NCI-H128 (cell line): Measurements from ENCODE around the gene PNMA8A.

Source experiments
- DNase-seq: peaks from one replicate; lab custom pipeline; 2025; ENCODE audit not compliant: unreplicated experiment; lab: John Stamatoyannopoulos, UW

PNMA8A gene

DNA sequence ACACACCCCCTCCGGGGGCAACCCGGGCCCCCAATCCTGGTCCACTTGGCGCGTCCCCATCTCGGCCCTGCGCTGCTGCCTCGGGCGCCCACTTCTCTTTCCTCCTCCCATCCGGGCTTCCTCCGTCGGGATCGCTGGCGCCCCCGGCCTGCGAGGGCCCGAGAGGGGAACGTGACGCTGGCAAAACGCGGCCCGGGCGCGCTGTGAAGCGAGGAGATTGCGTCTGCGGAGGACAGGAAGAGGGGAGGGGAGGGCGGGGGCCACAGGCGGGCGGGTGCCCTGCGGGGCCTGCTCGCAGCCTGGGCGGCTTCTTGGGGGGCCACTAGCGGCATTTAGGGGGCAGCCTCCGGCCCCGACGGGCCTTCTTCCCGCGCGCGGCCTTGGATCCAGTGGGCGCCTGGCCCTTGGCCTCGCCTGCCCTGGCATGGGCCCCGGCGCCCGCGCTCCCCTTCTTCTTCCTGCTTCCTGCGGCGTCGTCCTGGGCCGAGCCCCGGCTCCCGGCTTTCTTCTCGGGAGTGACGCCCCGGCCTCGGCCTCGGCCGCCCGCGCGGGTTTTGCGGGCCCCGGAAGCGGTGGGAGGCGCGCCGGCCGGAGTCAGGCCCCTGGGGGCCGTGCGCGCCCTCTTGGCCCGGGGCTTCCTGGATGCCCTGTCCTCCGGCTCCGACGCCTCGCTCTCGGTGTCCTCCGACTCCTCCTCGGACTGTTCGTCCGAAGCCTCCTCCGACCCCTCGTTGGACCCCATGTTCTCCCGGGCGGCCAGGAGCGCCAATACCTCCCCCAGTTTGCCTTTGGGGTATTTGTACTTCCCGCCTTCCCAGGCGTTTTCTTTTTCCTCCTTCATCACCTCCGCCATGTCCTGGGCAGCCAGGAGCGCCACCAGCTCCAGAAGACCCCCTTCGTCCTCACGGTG lies 22.1 kb upstream of the PNMA8A start:
- DNase-seq = no peak

- DNase-seq = no peak
Measured at GRCh38 chr19:46492841-46493235, 21.5 kb upstream of the PNMA8A start.

DNA sequence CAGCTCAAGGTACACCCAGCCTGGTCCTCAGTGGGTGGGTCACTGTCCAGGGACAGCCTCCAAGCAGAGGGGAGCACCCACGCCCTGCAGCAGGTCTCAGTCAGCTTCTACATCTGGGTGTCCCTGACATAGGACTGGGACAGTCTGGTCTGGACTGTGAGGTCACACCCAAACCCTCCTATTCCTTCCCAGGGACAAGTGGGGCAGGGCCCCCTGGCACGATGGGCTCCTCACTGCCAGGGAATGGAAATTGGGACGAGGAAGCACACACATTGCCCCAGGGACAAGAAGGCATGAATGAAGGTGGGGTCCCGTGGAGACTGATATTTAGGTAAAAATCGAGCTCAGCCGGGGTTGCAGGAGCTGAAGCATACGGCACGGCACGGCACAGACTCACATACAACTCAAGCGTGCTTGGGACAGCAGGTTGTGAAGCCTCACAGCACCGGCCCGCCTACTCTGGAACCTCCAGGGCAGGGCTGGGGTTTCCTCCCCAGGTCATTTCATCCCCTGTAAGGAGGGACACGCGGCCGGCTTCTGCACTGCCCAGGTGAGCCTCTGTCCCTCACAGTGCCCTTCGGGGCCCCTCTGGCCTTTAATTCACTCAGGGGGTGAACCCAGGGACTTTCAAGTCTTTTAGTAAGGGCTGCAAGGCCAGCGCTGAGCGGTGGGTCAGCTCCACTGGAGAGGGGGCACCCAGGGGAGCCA lies 20.8 kb upstream of the PNMA8A start:
- no peak for DNase-seq

DNA sequence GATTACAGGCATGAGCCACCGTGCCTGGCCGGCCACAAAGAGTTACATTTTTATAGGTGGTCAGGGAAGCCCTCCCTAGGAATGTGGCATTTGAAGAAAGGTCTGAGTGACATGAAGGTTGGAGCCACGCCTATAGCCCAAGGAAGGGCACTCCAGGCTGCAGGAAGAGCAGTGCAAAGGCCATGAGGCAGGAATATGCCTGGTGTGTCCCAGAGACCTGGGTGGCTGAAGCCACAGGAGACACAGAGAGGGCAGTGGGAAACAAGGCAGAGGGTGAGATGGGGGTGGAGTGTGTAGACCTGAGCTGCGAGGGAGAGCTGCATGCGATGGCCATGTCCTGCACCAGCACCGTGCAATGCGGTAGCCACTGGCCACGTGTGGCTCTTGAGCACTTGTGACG lies 19.4 kb upstream of the PNMA8A start:
- DNase-seq = no peak

GRCh38 chr19:46489445-46490272 lies 18.3 kb upstream of the PNMA8A start:
- no peak for DNase-seq

DNA sequence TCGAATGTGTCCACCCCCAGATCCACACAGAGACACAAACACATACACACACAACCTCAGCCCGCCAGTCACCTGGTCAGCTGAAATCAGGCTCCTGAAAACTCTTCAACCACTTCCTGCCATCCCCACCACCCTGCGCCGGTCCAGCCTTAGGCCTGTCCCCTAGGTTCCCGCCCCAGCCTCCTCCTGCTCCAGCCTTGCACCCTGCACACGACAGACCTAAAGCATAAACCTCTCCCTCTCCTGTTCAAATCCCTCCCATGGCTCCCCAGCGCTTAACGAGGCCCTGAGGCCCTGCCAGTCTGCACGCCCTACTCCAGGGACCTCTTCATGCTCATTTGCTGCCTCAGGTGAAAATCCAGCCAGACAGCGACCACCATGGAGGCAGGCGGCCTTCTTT lies 17.2 kb upstream of the PNMA8A start:
- no peak for DNase-seq

- DNase-seq = peak; percentile 54
Measured at GRCh38 chr19:46487802-46488445, 16.6 kb upstream of the PNMA8A start.

- DNase-seq = no peak
Measured at GRCh38 chr19:46487178-46487801, 15.9 kb upstream of the PNMA8A start.

DNA sequence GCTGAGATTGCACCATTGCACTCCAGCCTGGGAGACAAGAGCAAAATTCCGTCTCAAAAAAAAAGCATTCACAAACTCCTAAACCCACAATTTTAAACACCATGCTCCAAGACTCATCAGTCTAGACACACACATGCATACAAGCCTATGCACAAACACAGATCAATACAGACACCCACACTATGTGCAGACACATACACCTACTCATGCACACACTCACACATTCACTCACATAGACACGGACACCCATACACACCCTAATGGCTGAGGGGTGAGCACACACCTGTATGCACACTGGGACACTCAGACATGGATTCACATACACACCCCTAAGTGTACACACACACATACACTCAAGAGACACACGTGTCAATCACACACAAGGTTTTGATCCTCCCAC lies 15.0 kb upstream of the PNMA8A start:
- no peak for DNase-seq

- no peak for DNase-seq
Measured at GRCh38 chr19:46484656-46485055, 13.3 kb upstream of the PNMA8A start.

DNA sequence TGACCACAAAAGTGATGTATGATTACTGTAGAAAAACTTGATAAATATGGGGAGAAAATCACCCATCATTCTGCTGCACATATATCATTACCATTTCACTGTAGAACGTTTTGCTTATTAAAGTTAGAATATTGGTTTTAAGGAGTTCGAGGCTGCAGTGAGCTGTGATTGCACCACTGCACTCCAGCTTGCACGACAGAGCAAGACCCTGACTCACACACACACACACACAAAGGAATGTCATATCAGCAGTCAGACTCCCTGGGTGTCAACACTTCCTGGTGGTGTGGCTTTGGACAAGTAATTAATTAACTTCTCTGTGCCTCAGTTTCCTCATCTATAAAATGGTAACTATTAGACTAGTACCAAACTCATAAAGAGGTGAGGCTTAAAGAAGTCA lies 11.3 kb upstream of the PNMA8A start:
- no peak for DNase-seq

DNA sequence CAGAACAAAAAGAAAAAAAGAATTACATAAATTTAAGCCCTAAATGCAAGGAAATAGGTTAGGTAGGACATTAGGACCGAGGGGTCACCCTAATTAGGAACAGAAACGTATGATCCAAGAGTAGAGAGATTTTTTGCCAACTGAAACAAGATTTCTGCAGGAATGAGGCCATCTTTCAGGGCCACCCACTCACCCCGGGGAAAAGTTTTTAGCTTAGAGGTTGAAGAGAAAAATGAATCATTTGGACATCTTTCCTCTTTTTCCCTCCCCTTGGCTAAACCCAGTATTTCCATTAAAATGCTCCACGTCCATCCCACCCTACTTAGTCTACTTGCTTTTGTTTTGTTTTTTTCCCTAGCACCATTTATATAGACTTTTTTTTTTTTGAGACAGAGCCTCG lies 10.6 kb upstream of the PNMA8A start:
- DNase-seq = no peak

DNA sequence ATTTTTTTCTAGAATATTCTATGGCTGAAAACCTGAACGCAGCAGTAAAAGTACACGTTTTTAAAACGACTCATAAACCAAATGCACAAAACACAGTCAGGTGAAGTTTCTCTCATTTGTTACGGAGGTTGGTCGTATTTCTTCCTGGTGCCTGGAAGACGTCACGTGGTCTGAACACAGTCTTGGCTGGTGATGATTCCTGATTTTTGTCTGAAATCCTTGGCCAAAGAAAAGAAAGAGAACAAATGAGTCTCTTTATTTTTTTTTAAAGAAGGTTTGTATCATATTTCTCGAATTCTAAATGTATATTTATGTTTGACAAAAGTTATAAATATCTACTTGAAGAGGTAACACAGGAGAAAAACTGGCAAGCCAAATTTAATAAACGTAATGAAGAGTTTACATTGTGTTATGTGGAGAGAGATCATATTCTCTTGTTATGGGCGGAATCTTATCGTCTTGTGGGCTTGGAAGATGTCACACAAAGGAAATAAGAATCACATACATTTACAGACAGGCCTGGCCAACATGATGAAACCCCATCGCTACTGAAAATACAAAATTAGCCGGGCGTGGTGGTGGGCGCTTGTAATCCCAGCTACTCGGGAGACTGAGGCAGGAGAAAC lies 10.0 kb upstream of the PNMA8A start:
- DNase-seq = no peak

- no peak for DNase-seq
Measured at GRCh38 chr19:46480415-46480814, 9.1 kb upstream of the PNMA8A start.

DNA sequence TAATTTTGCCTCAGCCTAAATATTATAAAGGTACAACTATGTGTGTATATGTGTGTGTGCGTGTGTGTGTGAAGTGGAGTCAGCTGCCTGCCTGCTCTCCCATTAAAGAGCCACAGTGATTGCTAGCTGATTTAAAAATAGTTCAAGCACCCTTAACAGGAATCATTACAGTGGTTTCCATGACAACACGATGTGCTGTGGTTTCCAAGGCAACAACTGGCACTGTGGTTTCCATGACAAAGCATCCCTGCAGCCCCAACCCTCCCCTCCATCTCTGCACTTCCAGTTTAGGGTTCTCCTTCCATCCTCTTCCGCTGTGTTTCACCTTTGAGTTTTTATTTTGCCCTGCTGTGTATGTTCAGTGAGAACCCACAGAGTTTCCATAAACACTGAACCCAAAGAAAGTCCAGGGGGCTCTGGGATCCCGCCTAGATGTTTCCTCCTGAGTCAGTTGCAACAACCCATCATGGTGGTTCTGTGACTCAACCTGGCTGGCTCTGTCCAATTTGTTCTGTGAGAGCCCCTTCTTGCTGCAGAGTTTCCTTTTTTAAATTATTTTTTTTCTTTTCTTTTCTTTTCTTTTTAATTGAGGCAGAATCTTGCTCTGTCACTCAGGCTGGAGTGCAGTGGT lies 7.1 kb upstream of the PNMA8A start:
- no peak for DNase-seq

DNA sequence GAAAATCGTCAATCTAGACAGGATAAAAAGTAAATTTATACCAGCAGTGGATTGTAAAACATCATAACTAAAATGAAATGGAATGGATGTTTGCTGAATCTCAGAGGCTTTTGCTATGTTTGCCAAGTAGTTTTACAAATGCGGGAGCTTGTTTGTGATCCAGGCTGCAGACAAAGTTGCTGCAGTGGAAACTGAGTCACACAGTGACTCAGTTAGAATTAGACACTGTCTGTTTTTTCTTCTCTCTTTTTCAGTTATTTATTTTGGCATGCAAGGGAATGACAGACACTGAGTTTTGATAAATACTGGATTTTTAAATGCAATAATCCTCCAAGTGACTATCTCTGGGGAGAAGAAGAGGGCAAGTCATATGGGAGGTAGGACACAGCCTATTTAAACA lies 4.6 kb upstream of the PNMA8A start:
- DNase-seq = no peak

DNA sequence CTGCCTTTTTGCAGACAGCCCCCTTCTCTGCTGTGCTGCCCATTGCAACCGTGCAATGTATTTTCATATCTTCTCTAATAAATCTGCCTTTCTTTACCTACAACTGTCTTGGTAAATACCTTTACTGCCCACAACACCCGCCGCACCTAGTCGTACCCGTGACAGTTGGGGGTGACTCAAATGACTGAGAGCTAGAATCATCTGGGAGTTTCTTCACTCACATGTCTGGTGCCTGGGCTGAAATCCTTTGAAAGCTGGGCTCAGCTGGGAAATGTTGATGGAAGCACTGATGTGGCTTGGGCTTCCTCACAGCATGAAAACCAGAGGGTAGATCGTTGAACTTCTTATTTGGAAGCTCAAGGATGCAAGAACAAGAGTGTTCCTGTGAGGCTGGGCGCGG lies 2.8 kb upstream of the PNMA8A start:
- no peak for DNase-seq

DNA sequence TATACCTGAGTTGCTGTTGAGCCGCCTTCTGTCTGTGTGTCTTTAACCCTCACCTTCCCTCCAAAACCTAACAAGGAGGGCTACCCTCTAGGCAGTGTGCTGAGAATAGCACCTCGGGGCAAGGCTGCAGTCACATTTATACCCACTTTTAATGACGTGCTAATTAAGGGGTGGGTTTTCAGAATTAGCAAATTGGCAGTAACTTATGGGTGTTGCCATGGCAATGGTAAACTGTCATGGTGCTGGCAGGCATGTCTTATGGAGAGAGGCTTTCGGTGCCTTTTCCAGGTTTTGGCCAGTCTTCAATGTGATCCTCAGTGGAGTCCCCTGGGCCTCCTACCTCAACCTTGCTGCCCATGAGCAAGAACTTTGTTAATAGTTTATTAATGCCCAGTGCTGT lies 1.2 kb upstream of the PNMA8A start:
- no peak for DNase-seq

GRCh38 chr19:46471811-46472543 lies 614 bp upstream of the PNMA8A start:
- no peak for DNase-seq
